NCI-H2171 (cell line): ENCODE results near the gene PRR19.

Experiments
- DNase-seq: peaks from one replicate; lab custom pipeline; 2025; lab: John Stamatoyannopoulos, UW

PRR19 gene

DNA sequence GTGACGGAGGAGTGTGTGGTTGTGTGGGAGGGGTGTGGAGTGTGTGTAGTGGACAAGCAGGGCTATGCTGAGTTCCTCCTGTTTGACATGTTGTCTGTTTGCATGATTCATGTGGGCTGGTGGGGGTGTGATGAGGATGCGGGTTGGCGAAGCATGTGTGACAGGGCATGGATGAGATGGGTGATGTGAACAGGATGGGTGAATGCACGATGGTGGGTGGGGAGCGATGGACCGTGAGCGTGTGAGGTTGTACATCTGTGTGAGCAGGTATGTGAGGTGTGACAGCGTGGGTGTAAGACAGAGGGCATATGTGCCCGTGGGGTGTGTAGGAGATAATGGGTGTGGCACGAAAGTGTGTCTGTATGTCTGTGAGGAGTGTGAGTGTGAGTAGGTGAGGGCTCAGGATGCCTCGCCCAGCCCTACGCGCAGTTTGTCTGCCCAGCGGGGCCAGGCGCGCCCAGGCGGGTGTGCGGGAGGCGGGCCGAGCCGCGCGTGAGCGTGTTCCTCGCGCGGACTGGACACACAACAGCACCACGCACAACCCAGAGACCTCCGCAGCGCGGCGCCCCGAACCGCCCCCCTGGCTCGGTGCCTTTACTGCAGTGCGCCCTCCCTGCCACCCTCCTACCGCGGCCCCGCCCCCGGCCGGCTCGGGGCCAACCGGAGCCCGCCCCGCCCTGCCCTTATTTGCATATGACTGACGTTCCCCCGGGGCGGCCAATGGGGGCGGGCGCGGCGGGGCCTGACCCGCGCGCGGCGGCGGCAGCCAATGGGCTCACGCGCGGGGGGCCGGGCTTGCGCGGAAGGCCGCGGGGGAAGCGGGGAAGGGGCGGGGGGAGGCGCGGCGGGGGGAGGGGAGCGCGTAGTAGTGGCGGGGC lies 18.5 kb upstream of the PRR19 start:
- peak; percentile 95 for DNase-seq

DNA sequence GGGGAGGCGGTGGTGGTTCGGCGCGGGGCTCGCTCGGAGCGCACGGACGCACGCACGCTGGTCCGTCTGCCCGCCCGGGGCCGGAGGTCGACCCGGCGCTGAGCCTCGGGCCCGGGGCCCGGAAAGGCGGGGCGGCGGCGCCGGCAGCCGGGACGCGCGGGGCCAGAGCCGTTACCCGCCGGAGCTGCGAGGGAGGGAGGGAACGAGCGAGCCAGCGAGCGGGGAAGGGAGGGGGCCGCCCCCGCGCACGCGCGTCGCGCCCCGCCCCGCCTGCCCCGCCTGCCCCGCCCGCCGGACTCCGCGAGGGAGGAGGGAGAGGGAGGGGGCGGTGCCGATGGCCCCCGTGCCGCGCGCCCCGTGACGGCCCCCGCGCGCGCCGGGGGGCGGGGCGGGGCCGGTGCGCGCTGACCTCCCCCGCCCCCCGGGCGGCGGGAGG lies 17.8 kb upstream of the PRR19 start:
- DNase-seq: peak; percentile 81

DNA sequence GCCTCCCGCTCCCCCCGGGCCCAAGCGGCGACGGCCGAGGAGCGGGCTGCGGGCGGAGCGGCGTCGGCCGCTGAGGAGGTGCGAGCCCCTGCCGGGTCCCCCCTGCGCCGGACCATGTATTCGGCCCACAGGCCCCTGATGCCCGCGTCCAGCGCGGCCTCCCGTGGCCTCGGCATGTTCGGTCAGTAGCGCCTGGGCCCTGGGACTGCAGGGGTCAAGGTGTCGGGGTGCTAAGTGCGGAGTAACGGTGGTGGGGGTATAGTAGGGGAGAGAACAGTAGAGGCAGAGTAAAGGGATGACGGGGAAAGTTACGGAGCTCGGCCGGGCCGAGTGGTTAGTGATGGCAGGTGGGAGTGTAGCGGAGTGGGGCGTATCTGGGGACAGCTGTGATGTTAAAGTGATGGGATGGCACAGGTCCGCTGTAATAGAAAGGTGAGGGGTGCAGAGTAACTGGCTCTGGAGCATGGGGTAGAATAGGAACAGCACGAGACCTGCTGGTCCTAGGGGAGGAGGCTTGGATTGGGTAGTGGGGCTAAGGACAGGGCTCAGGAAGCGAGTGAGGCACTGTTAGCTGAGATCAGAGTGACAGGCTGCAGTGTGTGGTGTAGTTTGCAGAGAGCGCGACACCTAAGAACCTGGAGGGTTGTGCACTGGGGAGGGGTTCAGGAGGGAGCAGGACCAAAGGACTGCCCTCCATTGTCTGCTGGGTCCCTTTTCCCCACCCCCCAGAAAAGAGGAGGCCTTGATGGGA lies 17.2 kb upstream of the PRR19 start:
- no peak for DNase-seq

DNA sequence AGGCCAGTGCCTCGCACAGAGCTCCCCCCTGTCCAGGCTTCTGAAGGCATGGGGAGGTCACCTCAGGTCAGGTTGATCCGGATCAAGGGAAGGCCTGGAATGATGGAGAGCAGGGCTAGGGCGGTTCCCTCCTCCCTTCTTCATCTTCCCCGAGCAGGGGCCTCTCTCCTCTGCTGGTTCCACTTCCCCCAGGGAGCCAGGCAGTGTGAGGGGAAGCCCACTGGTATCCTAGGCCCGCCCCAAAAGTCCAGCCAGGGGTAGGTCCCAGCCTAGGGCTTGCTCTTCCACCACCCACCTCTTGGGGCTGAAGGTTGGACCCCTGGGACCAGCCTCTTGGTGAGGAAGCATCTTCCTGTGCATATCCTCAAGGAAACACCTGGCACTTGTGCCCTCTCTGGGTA lies 16.4 kb upstream of the PRR19 start:
- no peak for DNase-seq

DNA sequence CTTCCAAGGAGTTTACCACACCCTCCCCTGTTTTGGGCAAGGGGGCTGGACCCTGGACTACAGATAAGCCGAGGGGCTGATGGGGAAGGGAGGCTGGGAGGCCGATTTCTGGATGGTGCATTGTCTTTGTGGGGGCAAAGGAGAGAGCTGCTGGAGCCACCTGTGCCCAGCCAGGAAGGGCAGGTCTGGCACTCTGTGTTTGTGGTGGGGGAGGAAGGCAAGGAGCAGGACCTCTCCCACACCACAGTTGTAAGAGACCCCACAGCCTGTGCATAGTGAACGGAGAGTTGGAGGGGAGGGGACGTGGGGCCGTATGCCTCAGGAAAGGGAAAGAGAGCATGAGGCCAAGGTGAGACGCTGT lies 16.0 kb upstream of the PRR19 start:
- DNase-seq: no peak

DNA sequence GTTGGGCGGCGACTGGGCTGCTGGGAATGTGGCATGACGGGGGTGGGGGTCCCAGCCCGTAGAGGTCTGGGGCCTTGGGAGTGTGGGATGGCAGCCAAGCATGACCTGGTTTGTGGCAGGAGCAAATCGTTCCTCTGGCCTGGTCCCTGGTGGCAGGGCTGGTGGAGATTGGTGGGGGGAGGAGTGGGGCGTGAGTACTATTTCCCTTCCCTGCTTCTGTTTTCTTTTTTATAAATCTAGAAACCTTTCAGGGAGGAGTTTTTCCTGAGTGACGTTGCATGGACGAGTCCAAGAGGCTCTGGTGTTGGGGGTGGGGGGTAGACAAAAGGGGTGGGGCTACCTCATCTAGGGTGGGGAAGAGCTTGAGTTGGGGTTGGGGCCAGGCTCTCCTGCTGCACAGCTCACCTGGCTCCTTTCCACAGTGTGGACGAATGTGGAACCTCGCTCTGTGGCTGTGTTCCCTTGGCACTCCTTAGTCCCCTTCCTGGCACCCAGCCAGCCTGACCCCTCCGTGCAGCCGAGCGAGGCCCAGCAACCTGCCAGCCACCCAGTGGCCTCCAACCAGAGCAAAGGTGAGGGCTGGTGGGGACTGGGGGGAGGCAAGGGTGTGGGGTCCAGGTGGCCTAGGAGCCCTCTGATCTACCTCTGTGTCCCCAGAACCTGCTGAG lies 15.4 kb upstream of the PRR19 start:
- no peak for DNase-seq

DNA sequence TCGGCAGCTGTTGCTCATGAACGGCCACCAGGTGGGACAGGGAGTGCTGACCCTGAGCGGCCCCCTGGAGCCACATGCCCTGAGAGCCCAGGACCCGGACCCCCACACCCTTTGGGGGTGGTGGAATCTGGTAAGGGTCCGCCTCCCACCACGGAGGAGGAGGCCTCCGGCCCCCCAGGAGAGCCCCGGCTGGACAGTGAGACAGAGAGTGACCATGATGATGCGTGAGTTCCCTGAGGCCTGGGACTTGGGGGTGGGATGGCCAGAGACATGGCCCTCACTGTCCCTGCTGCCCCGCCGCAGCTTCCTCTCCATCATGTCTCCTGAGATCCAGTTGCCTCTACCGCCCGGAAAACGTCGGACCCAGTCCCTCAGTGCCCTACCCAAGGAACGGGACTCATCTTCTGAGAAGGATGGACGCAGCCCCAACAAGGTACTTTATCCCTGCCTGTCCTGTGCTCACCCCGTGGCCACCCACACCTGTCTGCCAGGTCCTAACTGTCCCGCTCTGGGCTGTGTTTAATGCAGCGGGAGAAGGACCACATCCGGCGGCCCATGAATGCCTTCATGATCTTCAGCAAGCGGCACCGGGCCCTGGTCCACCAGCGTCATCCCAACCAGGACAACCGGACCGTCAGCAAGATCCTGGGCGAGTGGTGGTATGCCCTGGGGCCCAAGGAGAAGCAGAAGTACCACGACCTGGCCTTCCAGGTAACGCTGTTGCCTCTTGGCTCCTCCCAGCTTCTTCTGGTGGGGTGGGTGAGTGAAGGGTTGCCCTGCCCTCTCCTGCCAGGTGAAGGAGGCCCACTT lies 14.7 kb upstream of the PRR19 start:
- DNase-seq: no peak

DNA sequence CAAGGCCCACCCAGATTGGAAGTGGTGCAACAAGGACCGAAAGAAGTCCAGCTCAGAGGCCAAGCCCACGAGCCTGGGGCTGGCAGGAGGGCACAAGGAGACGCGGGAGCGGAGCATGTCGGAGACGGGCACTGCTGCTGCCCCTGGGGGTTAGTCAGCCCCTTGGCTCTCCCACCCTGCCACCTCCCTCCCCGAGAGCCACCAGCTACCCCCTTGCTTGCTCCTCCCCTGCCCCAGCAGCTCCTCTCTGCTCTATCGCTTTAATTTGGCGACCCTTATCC lies 14.2 kb upstream of the PRR19 start:
- DNase-seq: no peak

DNA sequence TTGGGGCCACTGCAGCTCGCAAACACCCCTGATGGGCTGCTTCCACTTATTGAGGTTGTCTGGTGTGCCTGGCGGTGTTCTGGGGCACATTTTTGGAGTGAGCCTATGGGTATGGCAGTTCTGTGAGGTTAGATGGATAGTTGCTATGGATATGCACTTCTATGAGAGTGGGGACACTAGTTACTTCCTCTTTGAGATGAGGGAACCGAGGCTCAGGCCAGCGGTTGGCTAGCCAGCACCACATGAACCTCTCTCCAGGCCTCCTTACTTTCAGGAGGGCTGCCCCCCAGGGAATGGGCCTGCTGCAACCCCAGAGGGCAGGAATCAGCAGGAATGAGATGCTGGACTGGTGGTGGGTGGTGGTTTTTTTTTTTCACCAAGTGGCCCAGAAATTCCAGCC lies 13.5 kb upstream of the PRR19 start:
- DNase-seq: no peak

DNA sequence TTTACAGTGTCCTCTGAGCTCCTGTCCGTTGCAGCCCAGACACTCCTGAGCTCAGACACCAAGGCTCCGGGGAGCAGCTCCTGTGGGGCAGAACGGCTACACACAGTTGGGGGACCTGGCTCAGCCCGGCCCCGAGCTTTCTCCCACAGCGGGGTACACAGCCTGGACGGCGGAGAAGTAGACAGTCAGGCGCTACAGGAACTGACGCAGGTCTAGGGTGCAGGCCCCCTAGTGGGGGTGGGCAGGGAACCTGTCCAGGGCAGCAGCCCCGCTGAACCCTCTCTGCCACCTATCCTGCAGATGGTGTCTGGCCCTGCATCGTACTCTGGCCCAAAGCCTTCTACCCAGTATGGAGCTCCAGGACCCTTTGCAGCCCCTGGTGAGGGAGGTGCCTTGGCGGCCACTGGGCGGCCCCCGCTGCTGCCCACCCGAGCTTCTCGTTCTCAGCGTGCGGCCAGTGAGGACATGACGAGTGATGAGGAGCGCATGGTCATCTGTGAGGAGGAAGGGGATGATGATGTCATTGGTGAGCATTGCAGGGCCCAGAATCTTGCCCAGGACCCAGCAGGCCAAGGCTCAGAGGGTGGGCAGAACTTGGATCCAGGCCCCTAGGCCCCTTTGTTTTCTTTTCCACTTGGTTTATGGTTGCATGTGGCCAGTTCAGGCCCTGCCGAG lies 12.9 kb upstream of the PRR19 start:
- DNase-seq: no peak

DNA sequence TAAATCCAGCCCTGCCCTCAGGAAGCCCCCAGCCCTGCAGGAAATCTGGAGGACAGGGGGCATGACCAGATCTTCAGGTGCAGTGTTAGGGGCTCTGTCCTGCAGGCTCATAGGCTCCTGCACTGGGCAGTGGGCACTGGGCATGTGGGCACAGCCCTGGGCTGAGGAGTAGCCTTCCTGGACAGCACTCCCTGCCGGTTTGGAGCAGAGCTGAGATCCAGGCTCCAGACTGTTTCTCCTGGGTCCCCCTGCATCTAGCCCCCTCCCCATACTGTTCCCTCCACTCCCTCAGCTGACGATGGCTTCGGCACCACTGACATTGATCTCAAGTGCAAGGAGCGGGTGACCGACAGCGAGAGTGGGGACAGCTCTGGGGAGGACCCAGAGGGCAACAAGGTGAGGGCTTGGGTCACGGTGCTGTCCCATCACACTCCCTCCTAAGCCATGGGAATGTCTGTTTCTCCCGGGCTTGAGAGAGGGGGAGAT lies 12.3 kb upstream of the PRR19 start:
- DNase-seq: no peak

DNA sequence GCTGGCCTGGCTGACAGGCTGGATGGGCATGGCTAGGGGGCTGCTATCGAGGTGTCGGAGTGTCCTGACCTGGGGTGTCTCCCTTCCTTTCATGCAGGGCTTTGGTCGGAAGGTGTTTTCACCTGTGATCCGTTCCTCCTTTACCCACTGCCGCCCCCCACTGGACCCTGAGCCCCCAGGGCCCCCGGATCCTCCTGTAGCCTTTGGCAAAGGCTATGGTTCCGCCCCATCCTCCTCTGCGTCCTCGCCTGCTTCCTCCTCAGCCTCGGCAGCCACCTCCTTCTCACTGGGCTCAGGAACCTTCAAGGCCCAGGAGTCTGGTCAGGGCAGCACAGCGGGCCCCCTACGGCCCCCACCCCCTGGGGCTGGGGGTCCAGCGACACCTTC lies 11.8 kb upstream of the PRR19 start:
- no peak for DNase-seq

DNA sequence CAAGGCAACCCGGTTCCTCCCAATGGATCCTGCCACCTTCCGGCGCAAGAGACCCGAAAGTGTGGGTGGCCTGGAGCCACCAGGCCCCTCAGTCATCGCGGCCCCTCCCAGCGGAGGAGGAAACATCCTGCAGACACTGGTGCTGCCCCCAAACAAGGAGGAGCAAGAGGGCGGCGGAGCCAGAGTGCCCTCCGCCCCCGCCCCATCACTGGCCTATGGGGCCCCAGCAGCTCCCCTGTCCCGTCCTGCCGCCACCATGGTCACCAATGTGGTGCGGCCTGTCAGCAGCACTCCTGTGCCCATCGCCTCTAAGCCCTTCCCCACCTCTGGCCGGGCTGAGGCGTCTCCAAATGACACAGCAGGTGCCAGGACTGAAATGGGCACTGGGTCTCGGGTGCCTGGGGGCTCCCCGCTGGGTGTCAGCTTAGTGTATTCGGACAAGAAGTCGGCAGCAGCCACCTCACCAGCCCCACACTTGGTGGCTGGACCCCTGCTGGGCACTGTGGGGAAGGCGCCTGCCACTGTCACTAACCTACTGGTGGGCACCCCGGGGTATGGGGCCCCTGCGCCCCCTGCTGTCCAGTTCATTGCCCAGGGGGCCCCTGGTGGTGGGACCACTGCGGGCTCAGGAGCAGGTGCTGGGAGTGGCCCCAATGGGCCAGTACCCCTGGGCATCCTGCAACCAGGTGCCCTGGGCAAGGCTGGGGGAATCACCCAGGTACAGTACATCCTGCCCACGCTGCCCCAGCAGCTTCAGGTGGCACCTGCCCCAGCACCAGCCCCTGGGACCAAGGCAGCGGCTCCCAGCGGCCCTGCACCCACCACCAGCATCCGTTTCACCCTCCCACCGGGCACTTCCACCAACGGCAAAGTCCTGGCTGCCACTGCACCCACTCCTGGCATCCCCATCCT lies 11.2 kb upstream of the PRR19 start:
- DNase-seq: no peak

DNA sequence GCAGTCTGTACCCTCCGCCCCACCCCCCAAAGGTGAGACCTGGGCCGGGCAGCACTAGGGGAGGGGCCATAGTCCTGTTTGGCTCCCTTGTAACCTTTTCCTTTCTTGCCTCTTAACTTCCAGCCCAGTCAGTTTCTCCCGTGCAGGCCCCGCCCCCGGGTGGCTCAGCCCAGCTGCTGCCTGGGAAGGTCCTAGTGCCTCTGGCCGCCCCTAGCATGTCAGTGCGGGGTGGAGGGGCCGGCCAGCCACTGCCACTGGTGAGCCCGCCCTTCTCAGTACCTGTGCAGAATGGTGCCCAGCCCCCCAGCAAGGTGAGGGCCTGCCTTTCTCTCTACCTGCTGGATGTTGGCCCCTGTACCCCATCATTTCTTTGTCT lies 10.5 kb upstream of the PRR19 start:
- no peak for DNase-seq

DNA sequence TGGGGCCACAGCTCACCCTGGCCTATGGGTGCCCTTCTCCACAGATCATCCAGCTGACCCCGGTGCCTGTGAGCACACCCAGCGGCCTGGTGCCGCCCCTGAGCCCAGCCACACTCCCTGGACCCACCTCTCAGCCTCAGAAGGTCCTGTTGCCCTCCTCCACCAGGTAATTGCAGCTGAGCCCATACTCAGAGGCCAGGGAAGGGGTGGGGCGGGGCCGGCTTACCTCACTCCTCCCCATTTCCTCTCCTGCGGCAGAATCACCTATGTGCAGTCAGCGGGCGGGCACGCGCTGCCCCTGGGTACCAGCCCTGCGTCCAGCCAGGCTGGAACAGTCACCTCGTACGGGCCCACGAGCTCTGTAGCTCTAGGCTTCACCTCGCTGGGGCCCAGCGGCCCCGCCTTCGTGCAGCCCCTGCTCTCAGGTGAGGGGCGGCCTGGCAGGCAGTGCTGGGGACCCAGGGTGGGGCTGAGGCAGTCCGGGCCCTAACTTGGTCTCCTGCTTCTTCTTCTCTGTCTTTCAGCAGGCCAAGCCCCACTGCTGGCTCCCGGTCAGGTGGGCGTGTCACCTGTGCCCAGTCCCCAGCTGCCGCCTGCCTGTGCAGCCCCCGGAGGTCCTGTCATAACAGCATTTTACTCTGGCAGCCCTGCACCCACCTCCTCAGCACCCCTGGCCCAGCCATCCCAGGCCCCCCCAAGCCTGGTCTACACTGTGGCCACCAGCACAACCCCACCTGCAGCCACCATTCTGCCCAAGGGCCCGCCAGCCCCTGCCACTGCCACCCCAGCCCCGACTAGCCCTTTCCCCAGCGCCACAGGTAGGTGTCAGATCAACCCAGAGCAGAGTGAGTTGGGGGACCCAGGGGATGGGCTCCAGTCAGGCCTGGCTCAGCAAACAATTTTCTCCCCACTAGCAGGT lies 9.6 kb upstream of the PRR19 start:
- DNase-seq: no peak

DNA sequence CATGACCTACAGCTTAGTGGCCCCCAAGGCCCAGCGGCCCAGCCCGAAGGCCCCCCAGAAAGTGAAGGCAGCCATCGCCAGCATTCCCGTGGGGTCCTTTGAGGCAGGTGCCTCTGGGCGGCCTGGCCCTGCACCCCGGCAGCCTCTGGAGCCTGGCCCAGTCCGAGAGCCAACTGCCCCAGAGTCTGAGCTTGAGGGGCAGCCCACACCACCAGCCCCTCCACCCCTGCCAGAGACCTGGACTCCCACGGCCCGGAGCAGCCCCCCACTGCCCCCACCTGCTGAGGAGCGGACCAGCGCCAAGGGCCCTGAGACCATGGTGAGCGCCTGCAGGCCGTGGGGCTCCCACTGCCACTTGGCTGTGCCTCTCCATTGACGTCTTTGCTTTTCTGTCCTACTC lies 9.0 kb upstream of the PRR19 start:
- no peak for DNase-seq

DNA sequence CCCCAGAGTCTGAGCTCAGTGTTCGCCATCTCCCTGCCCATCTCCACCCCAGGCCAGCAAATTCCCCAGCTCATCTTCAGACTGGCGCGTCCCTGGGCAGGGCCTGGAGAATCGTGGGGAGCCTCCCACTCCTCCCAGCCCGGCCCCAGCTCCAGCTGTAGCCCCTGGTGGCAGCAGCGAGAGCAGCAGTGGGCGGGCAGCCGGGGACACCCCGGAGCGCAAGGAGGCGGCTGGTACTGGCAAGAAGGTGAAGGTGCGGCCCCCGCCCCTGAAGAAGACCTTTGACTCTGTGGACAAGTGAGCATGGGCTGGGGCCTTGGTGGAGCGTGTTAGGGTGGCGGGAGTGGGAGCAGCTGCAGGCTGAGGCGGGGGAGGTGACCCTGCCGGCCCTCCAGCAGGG lies 8.4 kb upstream of the PRR19 start:
- no peak for DNase-seq

DNA sequence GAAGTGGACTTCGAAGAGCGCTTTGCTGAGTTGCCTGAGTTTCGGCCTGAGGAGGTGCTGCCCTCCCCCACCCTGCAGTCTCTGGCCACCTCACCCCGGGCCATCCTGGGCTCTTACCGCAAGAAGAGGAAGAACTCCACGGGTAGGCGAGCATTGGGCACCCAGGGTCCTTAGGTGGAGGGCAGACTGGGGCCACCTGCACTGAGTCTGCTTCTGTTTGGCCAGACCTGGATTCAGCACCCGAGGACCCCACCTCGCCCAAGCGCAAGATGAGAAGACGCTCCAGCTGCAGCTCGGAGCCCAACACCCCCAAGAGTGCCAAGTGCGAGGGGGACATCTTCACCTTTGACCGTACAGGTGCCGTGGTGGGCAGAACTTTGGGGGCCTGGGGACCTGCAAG lies 8.0 kb upstream of the PRR19 start:
- no peak for DNase-seq

DNA sequence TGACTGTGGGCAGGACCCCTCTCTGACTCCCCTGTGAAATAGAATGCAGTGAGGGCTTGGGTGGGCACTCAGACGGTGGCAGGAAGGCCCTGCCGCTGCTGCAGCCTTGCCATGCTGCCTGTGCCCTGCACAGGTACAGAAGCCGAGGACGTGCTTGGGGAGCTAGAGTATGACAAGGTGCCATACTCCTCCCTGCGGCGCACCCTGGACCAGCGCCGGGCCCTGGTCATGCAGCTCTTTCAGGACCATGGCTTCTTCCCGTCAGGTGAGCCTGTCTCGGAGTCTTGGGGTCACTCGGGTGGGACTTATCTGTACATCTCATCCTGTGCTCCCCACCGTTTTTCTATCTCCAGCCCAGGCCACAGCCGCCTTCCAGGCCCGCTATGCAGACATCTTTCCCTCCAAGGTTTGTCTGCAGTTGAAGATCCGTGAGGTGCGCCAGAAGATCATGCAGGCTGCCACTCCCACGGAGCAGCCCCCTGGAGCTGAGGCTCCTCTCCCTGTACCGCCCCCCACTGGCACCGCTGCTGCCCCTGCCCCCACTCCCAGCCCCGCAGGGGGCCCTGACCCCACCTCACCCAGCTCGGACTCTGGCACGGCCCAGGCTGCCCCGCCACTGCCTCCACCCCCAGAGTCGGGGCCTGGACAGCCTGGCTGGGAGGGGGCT lies 7.3 kb upstream of the PRR19 start:
- no peak for DNase-seq
